Measurements from ENCODE around the gene HPD. TPM values are rescaled to one million over a fixed set of nuclear protein-coding genes. Genes with fewer than 3 reads are reported as not detected.
"Not testable (repeated sequence)": the region's sequence is repeated elsewhere in the genome, so short reads cannot be mapped to it uniquely, and the experiment has no call there.

Gene HPD
- total RNA-seq, 2 donors from 2014 or later: not detected

GRCh38 chr12:121885129-121885528 lies 26.5 kb upstream of the HPD start:
- H3K4me3 Mint-ChIP-seq; DNase-seq; H3K36me3 Mint-ChIP-seq (ENCODE audit: insufficient read depth in 2 of 2); H3K9me3 Mint-ChIP-seq; H3K27me3 Mint-ChIP-seq (ENCODE audit: low read depth); H3K27ac Mint-ChIP-seq; ATAC-seq (replicated peaks in 1 of 2): not testable (repeated sequence)
- peaks cover 10% of the 10 kb centered on the region for H3K4me1 Mint-ChIP-seq (ENCODE audit: low read depth)

- Mint-ChIP-seq H3K4me1 (ENCODE audit: low read depth) (no peaks in the 10 kb centered on the region), H3K36me3 (ENCODE audit: insufficient read depth in 2 of 2) (no peaks in the 10 kb centered on the region), H3K27me3 (ENCODE audit: low read depth) (no peaks in the 10 kb centered on the region), H3K9me3 (no peaks in the 10 kb centered on the region), H3K4me3 (no peak overlapping the region), H3K27ac (no peak overlapping the region)
- no peak for DNase-seq
- no peak for ATAC-seq (replicated peaks in 1 of 2)
Measured at GRCh38 chr12:121883315-121883660, 24.6 kb upstream of the HPD start.

GRCh38 chr12:121876080-121876447 lies 17.4 kb upstream of the HPD start:
- not testable (repeated sequence) for H3K27me3 Mint-ChIP-seq (ENCODE audit: low read depth); DNase-seq; ATAC-seq (replicated peaks in 1 of 2); H3K9me3 Mint-ChIP-seq; H3K27ac Mint-ChIP-seq; H3K36me3 Mint-ChIP-seq (ENCODE audit: insufficient read depth in 2 of 2); H3K4me3 Mint-ChIP-seq; H3K4me1 Mint-ChIP-seq (ENCODE audit: low read depth)

DNA sequence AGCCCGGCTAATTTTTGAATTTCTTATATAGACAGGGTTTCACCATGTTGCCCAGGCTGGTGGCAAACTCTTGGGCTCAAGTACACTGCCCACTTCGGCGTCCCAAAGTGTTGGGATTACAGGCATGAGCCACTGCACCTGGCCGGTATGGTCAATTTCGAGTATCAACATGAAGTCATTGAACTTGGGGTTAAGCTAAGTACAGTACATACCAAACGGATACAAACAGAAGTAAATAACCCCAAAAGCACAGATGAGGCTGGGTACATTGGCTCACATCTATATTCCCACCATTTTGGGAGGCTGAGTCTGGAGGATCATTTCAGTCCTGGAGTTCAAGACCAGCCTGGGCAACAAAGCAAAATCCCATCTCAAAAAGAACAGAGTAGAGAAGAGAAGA lies 16.9 kb upstream of the HPD start:
- peaks cover 5% of the 10 kb centered on the region for H3K4me1 Mint-ChIP-seq (ENCODE audit: low read depth)
- DNase-seq: no peak
- no peak overlapping the region for H3K4me3 Mint-ChIP-seq
- no peak for ATAC-seq (replicated peaks in 1 of 2)
- H3K27ac Mint-ChIP-seq: no peak overlapping the region
- H3K27me3 Mint-ChIP-seq (ENCODE audit: low read depth): no peaks in the 10 kb centered on the region
- no peaks in the 10 kb centered on the region for H3K9me3 Mint-ChIP-seq
- no peaks in the 10 kb centered on the region for H3K36me3 Mint-ChIP-seq (ENCODE audit: insufficient read depth in 2 of 2)

DNA sequence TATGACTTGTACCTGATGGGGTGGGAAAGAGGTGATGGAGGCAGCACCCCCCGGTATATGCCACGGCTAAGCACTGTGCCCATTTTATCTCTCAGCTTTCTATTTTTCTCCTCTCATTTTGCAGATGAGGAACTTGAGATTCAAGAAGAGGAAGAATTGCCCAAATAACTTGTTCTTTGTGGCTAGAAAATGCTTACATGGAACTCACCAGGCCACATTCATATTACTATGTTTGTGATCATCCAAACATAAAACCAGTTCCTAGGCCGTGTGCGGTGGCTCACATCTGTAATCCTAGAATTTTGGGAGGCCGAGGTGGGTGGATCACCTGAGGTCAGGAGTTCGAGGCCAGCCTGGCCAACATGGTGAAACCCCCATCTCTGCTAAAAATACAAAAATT lies 15.4 kb upstream of the HPD start:
- no peak overlapping the region for H3K4me3 Mint-ChIP-seq
- H3K4me1 Mint-ChIP-seq (ENCODE audit: low read depth): peaks cover 5% of the 10 kb centered on the region
- H3K36me3 Mint-ChIP-seq (ENCODE audit: insufficient read depth in 2 of 2): no peaks in the 10 kb centered on the region
- no peaks in the 10 kb centered on the region for H3K9me3 Mint-ChIP-seq
- no peaks in the 10 kb centered on the region for H3K27me3 Mint-ChIP-seq (ENCODE audit: low read depth)
- DNase-seq (no peak), ATAC-seq (replicated peaks in 1 of 2) (no peak)
- no peak overlapping the region for H3K27ac Mint-ChIP-seq

DNA sequence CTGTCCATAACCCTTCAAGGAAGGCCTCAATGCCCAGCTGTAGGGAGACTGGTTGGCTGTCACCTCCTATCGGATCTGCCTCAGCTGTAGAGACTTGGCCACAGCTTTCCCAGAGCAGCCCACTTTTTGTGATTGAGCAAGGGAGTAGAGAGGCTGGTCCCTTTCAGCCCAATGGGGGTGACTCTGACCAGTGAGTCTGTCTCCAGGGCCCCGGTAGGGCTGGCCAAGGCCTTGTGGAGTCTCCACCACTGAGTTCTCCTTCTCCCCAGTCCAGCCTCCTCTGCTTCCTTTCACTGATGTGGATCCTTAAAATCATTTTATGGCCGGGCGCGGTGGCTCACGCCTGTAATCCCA lies 14.5 kb upstream of the HPD start:
- Mint-ChIP-seq H3K36me3 (ENCODE audit: insufficient read depth in 2 of 2) (no peaks in the 10 kb centered on the region), H3K27ac (no peak overlapping the region), H3K4me3 (no peak overlapping the region), H3K4me1 (ENCODE audit: low read depth) (peaks cover 5% of the 10 kb centered on the region), H3K27me3 (ENCODE audit: low read depth) (no peaks in the 10 kb centered on the region), H3K9me3 (no peaks in the 10 kb centered on the region)
- ATAC-seq (replicated peaks in 1 of 2) (no peak), DNase-seq (no peak)

DNA sequence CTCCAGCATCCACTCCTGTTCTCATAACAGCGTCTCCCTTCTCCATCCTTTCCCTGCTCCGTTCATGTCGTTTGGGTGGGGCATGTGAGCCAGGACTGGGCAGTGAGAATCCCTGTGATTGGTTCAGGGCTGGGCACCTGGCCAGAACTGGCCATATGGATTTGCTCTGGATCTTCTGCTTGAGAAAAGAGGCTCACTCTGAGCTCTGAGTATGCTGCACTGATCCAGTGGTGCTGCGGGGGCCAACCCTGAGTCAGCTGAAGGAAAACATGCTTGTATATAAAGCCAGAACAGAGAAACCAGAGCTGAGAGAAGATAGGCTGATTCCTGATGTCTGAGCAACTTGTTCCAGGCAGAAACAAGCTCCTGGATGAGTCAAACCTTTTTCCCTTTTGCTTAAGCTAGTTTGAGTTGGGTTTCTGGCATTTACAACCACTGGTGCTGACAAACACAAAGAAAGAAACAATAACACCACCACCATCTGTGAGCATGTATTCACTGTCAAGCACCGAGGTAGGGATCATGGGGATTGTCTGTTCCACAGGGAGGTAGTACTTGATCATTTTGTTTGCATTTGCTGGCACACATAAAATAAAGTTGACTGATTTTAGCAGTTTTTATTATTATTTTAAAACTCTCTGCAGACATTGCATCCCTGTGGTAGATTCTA lies 14.0 kb upstream of the HPD start:
- Mint-ChIP-seq H3K4me3 (no peak overlapping the region), H3K4me1 (ENCODE audit: low read depth) (peaks cover 5% of the 10 kb centered on the region), H3K36me3 (ENCODE audit: insufficient read depth in 2 of 2) (no peaks in the 10 kb centered on the region), H3K27me3 (ENCODE audit: low read depth) (no peaks in the 10 kb centered on the region), H3K27ac (no peak overlapping the region), H3K9me3 (no peaks in the 10 kb centered on the region)
- ATAC-seq (replicated peaks in 1 of 2) (peak; percentile 72 to 86), DNase-seq (no peak)

- Mint-ChIP-seq H3K36me3 (ENCODE audit: insufficient read depth in 2 of 2) (no peaks in the 10 kb centered on the region), H3K9me3 (no peaks in the 10 kb centered on the region), H3K27me3 (ENCODE audit: low read depth) (no peaks in the 10 kb centered on the region), H3K27ac (no peak overlapping the region), H3K4me1 (ENCODE audit: low read depth) (peaks cover 5% of the 10 kb centered on the region), H3K4me3 (no peak overlapping the region)
- DNase-seq (no peak), ATAC-seq (replicated peaks in 1 of 2) (no peak)
Measured at GRCh38 chr12:121871467-121871866, 12.8 kb upstream of the HPD start.

- not testable (repeated sequence) for DNase-seq; H3K4me3 Mint-ChIP-seq; ATAC-seq (replicated peaks in 1 of 2); H3K27me3 Mint-ChIP-seq (ENCODE audit: low read depth); H3K36me3 Mint-ChIP-seq (ENCODE audit: insufficient read depth in 2 of 2); H3K27ac Mint-ChIP-seq; H3K9me3 Mint-ChIP-seq; H3K4me1 Mint-ChIP-seq (ENCODE audit: low read depth)
Measured at GRCh38 chr12:121869229-121869628, 10.6 kb upstream of the HPD start.

DNA sequence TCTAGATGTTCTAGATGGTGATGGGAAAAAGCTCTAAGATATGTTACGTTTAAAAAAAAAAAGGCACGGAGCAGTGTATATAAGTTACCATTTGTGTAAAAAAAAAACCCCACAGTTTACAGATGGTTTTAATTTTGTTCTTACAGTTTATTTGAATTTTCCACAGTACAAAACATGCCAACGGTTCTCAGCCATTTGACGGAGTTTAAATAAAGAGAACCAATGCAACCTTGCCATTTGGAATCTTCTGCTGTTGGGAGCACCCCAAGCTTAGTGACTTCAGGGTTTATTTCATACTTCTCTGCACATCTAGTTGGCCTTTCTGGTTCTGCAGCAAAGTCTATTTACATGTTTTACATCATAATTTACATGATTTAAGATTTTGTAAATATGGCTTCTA lies 7.7 kb upstream of the HPD start:
- no peak for ATAC-seq (replicated peaks in 1 of 2)
- no peaks in the 10 kb centered on the region for H3K36me3 Mint-ChIP-seq (ENCODE audit: insufficient read depth in 2 of 2)
- H3K9me3 Mint-ChIP-seq: no peaks in the 10 kb centered on the region
- H3K27me3 Mint-ChIP-seq (ENCODE audit: low read depth): no peaks in the 10 kb centered on the region
- H3K27ac Mint-ChIP-seq: no peak overlapping the region
- no peaks in the 10 kb centered on the region for H3K4me1 Mint-ChIP-seq (ENCODE audit: low read depth)
- no peak for DNase-seq
- H3K4me3 Mint-ChIP-seq: no peak overlapping the region

GRCh38 chr12:121861636-121862254 lies 3.1 kb upstream of the HPD start:
- no peaks in the 10 kb centered on the region for H3K36me3 Mint-ChIP-seq (ENCODE audit: insufficient read depth in 2 of 2)
- H3K4me1 Mint-ChIP-seq (ENCODE audit: low read depth): no peaks in the 10 kb centered on the region
- H3K27ac Mint-ChIP-seq: no peak overlapping the region
- no peak for ATAC-seq (replicated peaks in 1 of 2)
- H3K9me3 Mint-ChIP-seq: no peaks in the 10 kb centered on the region
- no peaks in the 10 kb centered on the region for H3K27me3 Mint-ChIP-seq (ENCODE audit: low read depth)
- no peak overlapping the region for H3K4me3 Mint-ChIP-seq
- DNase-seq: no peak

- not testable (repeated sequence) for H3K4me1 Mint-ChIP-seq (ENCODE audit: low read depth); H3K27ac Mint-ChIP-seq; H3K4me3 Mint-ChIP-seq; H3K9me3 Mint-ChIP-seq; DNase-seq; H3K27me3 Mint-ChIP-seq (ENCODE audit: low read depth); H3K36me3 Mint-ChIP-seq (ENCODE audit: insufficient read depth in 2 of 2); ATAC-seq (replicated peaks in 1 of 2)
Measured at GRCh38 chr12:121860699-121861098, 2.0 kb upstream of the HPD start.

DNA sequence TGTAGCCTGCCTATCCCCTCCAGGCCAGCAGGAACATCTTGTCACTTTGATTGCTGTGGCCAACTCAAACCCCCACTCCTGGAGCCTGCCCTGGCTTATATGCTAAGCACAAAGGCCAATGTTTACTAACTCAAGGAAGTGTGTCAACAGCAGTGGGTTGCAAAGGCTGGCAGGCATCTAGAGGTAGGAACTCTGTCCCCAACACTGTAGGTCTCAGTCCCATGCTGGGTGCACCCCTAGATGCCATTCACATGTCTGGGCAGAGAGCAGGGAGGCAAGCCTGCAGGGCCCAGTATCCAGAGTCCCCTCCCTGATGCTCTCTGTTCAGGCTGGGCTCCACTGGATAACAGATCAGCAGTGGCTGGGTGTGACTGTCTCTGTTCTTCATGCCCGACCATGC lies 1.6 kb upstream of the HPD start:
- ATAC-seq (replicated peaks in 1 of 2) (no peak), DNase-seq (no peak)
- no peaks in the 10 kb centered on the region for H3K36me3 Mint-ChIP-seq (ENCODE audit: insufficient read depth in 2 of 2)
- no peak overlapping the region for H3K4me3 Mint-ChIP-seq
- H3K27me3 Mint-ChIP-seq (ENCODE audit: low read depth): no peaks in the 10 kb centered on the region
- no peak overlapping the region for H3K27ac Mint-ChIP-seq
- H3K4me1 Mint-ChIP-seq (ENCODE audit: low read depth): no peaks in the 10 kb centered on the region
- no peaks in the 10 kb centered on the region for H3K9me3 Mint-ChIP-seq

DNA sequence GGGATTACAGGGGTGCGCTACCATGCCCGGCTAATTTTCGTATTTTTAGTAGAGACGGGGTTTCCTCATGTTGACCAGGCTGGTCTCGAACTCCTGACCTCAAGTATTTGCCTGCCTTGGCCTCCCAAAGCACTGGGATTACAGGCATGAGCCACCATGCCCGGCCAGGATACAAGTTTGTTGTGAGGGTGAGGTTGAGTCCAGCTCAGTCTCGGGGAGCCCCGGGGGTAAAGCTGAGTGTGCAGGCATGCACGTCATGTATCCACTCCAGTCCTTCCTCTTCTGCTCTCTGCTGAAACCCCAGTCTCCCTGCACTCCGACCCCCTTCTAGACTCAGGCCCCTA lies 369 bp downstream of the HPD start:
- DNase-seq (no peak), ATAC-seq (replicated peaks in 1 of 2) (no peak)
- Mint-ChIP-seq H3K4me1 (ENCODE audit: low read depth) (no peaks in the 10 kb centered on the region), H3K27me3 (ENCODE audit: low read depth) (no peaks in the 10 kb centered on the region), H3K27ac (no peak overlapping the region), H3K36me3 (ENCODE audit: insufficient read depth in 2 of 2) (no peaks in the 10 kb centered on the region), H3K9me3 (no peaks in the 10 kb centered on the region), H3K4me3 (no peak overlapping the region)
